ENCODE results near the gene NES. TPM values are rescaled to one million over a fixed set of nuclear protein-coding genes. Genes with fewer than 3 reads are reported as not detected.
A peak's percentile ranks its signal among the peaks of the same experiment; 100 is the strongest.

NES gene
- total RNA-seq, 1 donor = under 0.01 TPM

DNA sequence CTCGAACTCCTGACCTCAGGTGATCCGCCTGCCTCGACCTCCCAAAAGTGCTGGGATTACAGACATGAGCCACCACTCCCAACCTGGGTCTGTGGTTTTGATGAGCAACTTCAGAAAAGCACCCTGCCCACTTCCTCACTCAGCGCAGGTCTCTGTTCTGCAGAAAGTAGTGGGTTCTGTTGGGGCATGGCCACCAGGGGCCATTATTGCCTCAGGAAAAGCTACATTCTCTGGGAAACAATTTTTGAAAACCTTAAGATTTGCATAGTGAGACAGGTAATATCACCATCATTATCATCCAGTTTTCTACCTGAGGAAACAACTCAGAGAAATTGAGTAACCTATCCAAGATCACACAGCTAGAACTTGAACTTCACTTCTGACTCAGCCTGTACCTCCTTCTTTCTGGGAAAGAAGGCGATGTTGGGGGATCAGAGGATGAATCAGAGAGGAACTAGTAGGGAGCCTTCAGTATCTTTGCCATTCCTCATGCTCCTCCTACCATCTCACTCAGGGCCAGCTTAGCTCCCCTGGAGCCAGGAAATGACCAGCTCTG lies 7.1 kb upstream of the NES start:
- DNase-seq (ENCODE audit: low read depth in 2 of 3, low spot score in 2 of 3) = no peak

DNA sequence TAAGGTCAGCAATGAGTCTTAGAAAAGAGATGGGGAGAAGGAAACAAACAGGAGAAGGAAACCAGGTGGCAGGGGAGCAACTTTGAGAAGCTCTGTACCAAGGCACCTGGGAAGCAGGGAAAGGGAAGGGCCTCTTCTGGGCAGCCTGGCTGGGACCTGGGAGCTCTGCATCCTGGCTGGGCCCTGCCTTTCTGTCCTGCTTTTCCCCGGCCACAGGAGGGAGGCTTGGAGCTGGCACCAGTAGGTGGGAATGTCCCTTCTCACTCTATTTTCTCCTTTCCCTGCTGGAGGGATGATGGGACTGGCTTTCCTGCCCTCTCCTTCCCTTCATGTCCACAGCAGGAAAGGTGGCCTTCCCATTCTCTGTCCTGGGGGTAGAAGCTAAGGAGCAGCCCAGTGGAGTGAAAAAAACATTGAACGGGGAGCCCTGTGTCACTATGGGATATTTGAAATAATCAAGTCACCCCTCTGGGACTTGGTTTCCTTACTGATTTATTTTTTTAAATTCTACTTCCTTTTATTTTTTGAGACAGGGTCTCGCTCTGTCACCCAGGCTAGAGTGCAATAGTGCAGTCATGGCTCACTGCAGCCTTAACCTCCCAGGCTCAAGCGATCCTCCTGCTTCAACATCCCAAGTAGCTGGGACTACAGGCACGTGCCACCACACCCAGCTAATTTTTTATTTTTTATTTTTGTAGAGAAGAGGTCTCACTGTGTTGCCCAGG lies 5.1 kb upstream of the NES start:
- DNase-seq (ENCODE audit: low read depth in 2 of 3, low spot score in 2 of 3) = no peak

DNA sequence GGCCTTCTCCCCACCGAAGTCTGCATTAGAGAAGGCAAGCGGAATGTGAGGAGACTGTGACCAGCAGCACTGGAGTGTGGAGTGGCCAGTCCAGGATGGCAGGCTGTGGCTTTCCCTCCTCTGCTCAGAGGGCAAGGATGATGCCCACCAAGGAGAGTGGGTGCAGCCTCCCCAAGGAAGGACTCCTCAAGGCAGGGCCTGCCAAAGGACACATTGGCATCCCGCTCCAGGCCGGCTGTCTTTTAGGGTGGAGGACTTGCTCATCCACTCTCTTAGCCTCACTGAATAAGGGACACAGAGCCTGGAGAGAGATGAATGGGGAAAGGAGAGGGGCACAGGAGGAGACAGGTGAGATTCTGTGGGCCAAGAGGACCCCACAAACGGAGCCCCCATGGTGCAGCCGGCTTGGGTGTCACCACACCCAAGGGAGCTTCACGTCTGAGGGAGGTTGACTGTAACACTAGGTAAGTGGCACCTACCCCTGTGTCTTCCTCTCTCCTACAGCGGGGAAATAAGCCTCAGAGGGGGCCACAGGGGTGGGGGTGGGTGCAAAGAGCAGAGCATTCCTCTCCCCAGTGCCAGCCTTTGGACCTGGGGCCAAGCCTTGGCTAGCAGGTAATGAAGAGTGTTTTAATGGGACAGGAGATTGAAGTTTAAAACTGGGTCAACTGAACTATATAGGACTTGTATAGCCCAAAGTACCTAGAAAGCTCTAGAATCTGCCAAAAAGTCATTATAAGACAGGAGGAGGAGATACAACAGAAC lies 4.2 kb upstream of the NES start:
- DNase-seq (ENCODE audit: low read depth in 2 of 3, low spot score in 2 of 3) = no peak

DNA sequence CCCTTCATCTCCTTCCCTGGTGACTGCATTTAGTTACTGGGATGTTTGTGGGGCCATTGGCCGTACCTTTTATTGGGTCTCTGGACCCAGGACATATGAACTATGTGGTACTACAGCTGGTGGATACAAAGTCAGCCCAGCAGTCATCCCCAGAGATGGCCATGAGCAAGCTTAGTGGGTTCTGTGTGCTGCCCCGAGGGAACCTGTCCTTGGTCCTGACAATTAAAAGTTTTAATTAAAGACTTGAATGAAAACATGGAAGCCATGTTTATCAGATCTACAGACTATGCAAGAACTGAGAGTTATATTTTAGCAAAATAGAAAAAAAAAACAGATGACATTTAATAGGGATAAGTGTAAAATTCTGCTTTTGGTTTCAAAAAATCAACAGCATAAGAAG lies 2.8 kb upstream of the NES start:
- no peak for DNase-seq (ENCODE audit: low read depth in 2 of 3, low spot score in 2 of 3)

DNA sequence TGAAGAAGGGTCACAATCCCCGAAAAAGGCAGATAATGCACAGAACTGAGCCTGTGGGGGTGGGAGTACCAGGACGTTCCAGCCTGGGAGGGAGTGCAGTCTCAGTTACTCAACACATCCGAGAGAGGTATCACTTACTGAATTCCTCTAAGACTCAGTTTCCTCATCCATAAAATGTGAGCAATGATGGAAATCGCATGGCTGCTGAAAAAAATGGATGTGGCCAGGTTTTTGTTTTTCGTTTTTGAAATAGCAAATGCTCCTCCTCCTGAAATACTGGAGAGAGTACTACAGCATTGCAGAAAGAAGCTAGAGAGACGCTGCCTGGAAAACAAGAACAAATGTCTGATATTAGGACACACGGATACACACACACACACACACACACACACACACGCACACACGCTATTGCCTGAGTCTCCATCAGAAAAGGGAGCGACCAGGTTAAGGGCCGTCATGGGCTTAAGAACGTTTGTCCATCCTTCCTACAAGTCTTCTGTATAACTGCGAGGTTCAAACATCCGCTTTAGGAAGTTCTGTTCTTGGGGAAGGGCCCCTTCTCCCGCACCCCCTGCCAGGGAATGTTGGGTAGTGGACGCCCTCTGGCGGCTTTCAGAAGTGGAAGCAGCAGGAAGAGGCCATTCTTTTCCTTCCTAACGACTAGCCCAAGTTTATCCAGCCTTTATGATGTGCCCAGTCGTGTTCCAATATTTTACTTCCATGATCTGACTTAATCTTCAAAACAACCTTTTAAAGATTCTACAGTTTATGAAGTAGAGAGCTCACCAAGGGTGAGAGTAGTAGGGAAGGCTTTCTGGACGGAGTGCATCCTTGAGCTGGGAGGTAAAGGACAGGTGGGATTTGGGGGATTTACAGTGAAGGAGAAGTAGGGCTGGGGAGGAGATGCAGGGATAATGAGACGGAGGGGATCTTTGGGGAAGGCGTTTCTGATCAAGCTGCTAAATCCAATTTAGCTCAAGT lies 699 bp upstream of the NES start:
- DNase-seq (ENCODE audit: low read depth in 2 of 3, low spot score in 2 of 3) = peak in 2 of 3 donors; percentile 59 to 62

DNA sequence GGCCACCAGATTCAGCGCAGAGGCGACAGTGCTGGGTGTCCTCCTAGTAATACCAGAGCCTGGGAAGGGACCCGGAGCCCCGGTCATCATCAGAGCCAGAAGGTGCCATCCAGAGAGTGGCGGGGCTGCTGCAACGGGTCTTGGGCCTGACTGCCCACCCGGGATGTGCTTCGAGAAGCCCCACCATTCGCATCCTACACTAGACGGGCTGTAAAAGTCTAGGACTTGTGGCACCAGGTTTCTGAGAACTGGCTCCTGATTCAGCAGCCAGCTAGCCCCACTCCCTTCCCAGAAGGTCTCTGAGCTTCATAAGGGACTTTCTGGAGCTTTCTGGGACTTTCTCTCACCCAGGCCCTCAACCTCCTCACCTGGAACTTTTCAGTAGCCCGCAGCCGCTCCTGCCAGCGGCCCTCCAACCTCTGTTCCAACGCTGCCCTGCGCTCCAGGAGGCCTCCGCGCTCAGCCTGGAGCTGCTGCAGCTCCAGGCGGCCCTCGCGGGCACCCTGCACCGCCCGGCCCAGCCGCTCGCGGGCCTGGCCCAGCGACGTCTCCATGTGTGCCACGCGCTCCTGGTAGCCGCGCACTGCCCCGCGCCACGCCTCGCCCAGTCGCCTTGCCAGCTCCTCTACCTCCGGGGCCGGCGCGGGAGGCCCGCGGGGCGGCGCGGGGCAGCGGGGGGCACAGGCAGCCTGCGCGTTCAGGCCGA lies 940 bp downstream of the NES start:
- no peak for DNase-seq (ENCODE audit: low read depth in 2 of 3, low spot score in 2 of 3)

DNA sequence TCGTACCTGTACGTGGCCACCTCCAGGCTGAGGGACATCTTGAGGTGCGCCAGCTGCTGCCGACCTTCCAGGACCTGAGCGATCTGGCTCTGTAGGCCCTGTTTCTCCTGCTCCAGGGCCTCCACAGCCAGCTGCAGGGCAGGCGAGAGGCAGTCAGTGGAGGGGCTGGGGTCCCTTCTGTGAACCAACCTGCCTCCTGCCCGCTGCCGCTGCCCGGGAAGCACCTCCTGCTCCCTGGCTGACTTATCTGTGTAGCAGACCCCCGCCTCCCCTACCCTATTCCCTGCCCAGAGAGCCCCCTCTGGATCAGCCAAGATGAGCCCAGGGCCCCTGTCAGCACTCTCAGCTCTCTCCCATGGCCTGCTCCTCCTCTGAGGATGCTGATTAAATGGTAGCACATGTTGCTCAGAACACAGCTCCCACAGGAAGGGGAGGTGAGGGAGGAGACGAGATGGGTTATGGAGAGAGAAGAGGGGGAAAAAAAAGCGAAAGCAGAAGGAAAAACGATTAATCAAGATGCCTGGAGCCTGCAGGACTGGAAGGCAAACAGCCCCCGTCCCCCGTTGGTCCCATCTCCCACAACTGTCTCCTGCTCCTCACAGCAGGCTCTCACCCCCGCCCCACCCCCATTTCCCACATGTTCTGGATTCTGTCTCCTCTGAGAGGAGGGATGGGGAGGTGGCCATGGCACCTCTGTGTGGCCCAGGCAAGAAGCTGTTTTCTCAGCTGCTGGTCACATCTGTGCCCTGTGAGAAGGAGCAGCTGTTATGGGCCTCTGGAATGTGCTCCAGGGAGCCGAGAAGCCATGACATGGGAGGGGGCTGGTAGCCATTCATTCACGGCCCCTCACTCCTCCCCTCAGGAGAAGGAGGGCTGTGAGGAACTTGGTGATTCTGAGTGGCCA lies 1.7 kb downstream of the NES start:
- DNase-seq (ENCODE audit: low read depth in 2 of 3, low spot score in 2 of 3) = no peak

DNA sequence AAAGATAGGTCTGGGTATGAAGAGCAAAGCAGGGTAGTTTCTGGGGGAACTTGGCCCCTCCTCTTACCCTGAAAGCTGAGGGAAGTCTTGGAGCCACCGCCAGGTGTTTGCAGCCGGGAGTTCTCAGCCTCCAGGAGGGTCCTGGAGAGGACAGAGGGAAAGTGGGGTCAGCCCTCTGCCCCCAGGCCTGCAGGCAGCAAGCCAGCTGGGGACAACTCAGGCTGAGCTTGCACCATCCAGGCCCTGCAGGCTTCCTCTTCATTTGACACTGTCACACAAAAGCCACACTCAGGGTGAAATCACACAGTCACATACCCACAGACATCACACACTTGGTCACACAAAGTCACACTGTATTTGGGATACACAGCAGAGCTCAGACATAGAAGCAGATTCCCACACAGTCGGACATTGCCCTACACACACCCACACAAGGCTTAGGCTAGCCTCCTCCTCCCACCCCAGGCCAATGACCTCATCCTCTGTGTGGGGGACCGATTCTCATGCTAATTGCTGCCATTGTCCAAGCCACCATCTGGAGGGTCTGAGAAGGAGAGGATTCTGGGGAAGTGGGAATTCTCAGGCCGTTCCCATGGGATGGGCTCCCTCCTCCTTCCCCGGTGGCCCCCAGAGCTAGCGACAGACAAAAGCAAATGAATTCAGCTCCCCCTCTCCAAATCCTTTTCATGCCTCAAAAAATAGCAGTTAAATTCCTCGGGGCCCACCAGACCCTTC lies 3.7 kb downstream of the NES start:
- DNase-seq (ENCODE audit: low read depth in 2 of 3, low spot score in 2 of 3) = no peak

DNA sequence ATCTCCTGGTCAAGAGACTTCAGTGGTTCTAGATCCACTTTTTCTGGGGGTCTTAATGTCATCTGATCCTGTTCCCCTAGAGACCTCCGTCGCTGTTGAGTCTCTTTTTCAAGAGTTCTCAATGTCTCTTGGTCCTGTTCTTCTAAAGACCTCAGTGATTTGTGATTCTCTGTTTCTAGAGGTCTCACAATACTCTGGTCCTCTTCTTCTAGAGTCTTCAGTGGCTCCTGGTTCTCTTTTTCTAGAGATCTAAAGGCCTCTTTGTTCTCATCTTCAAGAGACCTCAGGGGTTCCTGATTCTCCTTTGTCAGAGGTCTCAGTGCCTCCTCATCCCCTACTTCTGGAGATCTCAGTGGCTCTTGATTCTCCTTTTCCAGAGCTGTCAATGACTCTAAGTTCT lies 5.4 kb downstream of the NES start:
- no peak for DNase-seq (ENCODE audit: low read depth in 2 of 3, low spot score in 2 of 3)

DNA sequence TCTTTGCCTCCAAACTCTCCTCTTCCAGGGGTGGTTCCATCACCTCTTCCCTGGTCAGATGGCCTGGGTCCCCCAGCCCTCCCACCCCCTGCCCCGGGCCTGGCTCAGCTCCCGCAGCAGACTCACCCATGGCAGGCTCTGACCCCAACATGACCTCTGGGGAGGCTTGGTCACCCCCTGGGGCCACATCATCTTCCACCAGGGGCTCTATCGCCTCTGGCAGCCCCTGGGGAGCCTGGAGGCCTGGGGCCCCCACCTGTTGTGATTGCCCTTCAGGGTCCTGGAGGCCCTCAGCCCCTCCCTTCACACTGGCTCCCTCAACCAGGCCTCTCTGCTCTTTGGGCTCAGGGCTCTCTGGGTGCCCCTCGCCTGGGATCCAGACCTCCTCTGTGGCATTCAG lies 6.4 kb downstream of the NES start:
- DNase-seq (ENCODE audit: low read depth in 2 of 3, low spot score in 2 of 3) = no peak

DNA sequence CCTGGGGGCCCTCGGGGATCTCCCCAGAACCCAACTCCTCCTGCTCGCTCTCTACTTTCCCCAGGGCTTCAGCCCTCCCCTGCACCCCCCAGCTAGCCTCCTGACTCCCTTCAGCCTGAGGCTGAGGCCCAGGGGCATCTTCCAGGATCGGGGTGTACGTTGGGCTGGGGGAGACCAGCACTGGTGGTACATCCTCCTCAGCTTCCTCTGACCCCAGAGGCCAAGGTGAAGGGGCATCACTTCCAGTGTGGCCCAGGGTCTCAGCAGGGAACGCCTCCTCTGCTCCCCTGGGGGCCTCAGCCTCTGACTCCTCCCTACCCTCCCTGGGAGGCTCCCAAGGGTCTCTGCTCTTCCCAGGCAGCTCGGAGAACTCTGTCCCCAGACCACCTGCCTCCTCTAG lies 6.8 kb downstream of the NES start:
- no peak for DNase-seq (ENCODE audit: low read depth in 2 of 3, low spot score in 2 of 3)

DNA sequence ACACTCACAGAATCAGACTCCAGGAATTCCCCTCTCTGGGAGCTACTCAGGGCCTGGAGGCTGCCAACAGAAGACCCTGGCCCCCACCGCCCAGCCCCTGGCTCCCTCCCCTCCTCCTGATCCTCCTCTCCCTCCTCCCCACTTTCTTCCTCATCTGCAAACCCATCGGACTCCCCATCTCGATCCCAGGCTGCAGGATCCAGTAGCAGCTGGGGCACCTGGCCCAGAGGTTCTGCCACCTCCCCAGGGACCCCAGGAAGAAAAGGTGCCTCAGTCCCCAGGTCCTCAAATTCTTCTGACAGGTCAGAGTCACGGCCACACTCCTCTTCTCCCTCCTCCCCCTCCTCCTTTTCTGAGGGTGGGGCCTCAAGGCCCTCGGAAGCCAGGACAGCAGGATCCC lies 7.4 kb downstream of the NES start:
- DNase-seq (ENCODE audit: low read depth in 2 of 3, low spot score in 2 of 3) = no peak

DNA sequence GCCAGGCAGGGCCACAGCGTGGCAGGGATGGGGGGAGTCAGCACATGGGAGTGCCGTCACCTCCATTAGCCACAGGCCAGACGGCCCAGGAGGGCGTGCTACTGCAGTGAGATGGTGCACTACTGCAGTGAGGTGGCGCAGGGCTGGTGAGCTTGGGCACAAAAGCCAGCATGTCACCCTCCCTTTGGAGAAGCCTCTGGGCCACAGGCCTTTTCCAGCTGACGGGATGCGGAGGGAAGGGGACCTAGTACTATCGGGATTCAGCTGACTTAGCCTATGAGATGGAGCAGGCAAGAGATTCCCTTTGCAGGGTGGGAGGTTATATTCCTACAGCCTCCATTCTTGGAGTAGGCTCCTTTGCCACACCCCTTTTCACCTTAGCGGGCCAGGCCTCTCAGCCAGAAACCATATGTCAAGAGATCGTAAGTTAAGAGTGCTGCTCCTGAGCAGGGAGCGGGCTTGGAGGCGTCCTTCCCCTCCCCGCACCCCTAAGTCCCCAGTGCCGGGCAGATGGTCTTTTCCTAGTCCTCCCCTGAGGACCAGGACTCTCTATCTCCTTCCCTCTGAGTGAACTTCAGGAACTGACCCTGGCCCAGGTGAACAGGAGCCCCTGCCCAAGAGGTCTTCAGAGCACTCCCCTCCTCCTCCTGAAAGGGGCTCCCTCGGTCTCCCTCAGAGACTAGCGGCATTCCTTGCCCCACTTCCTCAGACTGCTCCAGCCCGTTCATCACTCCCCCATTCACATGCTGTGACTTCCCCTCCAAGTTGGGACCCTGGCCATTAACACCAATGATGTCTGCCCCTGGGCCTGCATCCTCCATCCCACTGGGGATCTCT lies 8.2 kb downstream of the NES start:
- no peak for DNase-seq (ENCODE audit: low read depth in 2 of 3, low spot score in 2 of 3)

DNA sequence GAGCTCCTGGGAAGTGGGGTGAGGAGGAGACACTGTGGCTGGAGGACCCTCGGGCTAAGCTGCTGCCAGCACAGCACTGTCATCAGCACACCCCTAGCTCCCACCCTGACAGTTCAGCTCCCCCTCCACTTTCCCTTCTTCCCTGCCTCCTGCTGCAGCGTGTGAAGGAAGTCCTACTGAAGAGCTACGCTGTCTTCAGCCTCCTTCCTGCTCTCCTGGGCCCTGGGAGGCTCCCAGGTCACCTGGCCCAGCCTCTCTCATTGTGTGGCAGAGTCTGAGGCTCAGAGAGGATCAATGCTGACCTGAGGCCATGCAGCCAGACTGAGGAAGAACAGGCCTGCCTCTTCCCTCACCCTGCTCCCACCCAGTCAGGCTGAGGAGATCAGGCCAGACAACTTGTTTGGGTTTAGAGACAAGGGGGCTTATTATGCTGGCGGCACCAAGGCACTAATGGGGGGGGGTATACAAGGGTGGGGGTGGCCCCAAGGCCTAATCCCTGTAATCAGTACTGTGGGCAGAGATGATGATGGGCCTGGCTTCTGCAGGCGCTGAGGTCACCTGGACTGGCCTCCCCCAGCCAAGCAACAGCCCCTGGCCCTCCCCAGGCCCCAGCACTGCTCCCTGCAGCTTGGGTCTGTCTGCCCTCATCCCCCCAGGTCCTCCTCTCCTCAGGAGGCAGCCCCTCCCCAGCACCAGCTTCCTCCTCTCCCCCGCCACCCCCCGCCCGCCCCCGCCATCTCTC lies 9.1 kb downstream of the NES start:
- DNase-seq (ENCODE audit: low read depth in 2 of 3, low spot score in 2 of 3) = no peak

DNA sequence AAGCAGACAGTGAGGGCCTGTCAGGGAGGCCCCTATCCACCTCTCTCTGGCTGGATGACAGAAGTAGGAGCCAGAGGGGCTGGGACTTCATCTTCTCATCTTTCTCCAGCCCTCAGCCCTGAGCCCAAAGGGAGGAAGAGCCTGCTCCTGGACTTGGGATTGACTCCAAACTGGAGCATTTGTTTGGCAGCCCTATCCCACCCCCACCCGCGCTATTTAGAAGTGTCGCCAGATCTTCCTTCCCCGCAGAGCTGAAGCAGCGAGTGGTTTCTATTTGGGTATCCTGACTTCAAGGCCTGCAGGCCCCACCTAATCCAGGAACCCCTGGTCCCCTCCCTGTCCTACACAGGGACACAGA lies 9.6 kb downstream of the NES start:
- no peak for DNase-seq (ENCODE audit: low read depth in 2 of 3, low spot score in 2 of 3)

DNA sequence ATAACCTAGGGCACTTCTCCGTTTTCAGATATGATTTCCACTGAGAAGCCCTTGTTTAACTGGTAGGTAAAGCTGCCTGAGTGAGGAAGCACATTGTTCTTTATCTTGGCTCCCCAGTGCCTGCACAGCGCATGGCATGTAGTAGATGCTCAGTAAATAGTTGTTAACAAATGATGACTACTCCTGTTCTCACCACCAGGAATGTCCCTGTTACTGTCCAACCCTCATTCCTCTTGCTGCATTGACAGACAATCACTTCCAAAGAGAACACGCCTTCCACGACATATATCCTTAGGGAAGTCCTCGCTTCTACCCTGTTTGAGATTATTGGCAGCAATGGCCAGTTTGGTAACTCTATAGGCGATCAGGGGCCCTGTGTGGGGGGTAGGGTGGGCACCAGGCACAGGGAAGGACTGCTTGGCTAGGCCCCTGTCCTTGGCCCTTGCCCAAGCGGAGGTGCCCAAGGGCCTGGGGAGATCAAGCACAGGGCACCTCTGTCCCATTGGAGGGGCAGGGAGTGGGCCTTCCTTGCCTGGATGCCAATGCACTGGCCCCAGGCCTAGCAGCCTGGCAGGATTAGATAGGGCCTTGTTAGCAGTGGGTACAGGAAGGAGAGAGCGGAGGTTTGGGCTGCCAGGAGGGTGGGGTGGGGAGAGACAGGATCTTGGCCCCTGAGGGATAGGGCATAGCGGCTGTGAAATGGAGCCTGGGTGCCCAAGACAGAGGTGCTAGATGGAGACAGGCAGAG lies 10.2 kb downstream of the NES start:
- no peak for DNase-seq (ENCODE audit: low read depth in 2 of 3, low spot score in 2 of 3)
